Mesenteric fat pad (tissue), 1 donor: Measurements from ENCODE around the gene MPPED1. TPM values are rescaled to one million over a fixed set of nuclear protein-coding genes. Genes with fewer than 3 reads are reported as not detected.

Experiments
- DNase-seq: peaks from one replicate; pipeline ENCODE4 v3.0.0-alpha.2; 2020; ENCODE audit warnings: low spot score
- total RNA-seq: library from RNA; stranded (reverse); fragmentation: NEBNext Ultra II Directional; extraction: Animal tissue kit (Norgen Biotek cat#: 25700); gene quantifications from one replicate; pipeline ENCODE4 v1.2.1, GENCODE V29; 2021
- donor health status: DM: yes; HTN: yes; CAD: no.

Gene MPPED1
- total RNA-seq, 1 donor from 2014 or later, result not detected

DNA sequence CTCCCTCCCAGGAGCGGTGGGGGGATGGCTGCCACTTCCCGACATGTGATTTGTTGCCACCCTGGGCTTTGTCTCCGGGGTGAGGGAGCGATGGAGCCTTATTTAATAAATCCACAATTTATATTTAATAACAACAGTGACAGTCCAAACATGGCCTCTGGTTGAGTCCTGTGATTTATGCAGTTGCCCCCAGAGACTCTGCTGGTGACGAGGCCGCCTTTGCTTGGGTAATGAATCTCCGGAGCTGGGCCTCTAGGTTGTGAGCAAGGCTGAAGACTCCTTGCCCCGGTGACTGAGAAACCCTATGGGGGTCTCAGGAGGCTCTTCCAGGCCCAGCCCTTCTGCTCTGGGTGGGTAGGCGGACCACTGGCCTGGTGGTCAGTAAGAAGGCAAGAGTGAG is 16.7 kb downstream of the MPPED1 start:
- no peak for DNase-seq

DNA sequence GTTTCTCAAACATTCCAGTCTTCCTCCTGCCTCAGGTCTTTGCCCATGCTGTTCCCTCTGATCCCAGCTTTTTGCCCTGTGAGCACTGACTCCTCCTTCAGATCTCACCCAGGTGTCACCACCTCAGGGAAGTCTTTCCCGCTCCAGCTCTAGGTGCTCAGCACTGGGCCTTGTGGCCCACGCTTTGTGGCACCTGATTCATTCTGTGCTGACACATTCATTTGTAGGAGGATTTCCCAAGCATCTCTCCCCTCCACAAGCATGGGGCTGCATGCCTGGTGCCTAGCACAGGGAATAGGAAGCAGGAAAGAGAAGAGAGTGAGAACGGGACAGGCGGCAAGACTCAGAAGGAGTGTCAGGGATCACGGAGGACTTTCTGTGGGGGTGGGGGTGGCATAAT is 17.6 kb downstream of the MPPED1 start:
- DNase-seq, result no peak

DNA sequence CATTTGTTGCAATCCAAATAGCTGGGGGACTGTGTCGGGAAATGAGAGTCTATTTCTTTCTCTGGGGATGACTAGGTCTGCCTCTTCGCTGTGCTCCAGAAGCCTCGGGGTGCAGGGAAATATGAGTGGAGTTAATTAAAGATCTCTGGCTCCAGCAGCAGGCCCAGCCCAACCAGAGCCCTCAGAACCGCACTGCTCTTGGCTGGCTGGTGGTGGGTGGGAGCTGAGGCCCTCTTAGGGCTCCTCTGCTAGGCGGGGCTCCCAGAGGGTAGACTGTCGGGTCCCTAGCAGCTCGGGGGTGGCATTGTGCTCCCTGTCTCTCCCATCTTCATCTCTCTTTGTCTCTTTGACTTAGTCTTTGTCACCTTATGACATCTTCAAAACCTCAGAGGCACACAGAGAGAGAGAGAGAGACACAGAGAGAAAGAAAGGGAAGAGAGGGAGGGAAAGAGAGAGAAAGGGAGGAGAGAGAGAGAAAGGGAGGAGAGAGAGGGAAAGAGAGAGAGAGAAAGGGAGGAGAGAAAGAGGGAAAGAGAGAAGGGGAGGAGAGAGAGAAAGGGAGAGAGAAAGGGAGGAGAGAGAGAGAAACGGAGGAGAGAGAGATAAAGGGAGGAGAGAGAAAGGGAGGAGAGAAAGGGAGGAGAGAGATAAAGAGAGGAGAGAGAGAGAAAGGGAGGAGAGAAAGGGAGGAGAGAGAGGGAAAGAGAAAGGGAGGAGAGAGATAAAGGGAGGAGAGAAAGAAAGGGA is 20.2 kb downstream of the MPPED1 start:
- DNase-seq, result no peak

DNA sequence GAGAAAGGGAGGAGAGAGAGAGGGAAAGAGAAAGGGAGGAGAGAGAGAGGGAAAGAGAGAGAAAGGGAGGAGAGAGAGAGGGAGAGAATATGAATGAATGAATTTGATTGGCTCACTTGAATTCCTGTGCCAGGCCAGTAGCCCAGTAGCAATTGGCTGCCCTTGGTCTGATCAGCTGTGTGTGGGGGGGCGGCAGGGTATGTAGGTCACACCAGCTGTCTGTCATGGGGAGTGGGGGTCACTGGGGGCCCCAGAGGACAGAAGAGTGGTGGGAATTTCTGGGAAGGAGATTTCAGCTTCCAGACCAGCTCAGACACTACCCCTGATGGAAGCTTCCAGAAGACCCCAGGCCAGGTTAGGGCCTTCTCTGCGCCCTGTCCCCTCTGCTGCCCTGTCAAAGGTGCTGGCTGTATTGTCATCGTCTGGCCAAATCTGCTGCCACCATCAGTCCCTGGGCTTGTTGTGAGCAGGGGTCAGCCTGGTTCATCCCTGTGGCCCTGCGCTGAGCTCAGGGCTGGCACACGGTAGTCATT is 21.1 kb downstream of the MPPED1 start:
- no peak for DNase-seq

DNA sequence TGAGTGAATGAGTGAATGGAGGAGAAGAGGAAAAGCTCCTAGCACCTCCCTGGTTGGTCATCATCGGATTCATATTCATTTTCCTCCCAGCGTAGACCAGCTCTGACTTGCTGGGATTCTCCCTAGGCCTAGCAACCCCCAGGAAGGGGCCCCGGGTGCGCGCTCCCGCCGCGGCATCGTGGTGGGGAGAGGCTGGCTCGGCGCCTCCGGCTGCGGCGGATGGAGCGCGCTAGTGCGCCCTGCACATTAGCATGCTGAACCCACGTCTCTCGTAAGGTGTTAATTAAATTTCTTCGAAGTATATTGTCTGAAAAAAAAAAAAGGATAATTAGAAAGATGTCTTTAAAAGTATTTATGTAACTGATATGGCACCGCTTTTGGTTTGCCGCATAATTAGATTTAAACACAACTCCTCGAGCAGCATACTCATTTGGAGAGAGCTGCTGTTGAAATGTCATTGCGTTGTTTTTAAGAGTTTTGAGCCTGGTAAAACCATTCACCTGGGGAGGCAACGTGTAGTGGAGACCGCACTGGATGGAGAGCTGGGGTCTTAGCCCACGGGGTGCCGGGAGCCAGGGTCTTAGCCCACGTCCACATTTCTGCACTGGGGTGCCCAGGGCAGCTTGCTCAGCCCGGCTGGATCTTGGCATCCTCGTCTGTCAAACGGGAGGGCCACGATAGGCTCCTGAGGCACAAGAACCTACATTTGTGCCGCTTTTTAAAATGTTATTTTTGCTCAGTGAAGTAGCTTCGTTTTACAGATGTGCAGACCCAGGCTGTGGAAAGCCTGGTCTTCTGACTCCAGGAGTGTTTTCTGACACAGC is 21.8 kb downstream of the MPPED1 start:
- peak; percentile 60 for DNase-seq

DNA sequence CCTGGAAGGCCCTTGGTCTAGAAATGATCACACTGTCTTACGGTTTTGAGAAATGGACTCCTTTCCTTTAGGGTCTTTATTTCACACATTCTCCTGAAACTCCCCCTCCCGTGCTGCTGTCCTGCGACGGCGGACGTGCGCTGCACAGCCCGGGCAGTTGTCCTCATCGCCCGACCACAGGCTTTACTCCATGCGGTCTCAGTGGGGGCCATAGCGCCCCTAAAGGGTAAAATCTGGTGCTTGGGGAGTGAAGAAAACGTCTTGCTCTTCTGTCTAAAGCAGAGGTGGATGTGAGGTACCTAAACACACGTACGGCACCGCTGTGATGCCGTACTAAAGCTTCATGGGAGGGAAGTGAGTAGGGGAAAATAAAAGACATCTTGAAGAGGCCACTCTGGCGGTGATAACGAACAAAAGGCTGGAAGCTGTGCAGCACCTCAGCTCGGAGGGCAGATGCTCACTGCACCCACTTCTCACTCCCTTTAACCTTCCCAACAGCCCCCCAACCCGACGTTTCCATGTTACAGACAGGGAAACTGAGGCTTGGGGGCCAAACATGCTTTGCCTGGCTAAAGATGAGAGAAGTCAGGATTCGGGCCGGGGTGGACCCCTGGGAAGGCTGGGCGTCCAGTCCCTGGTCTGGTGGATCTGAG is 22.6 kb downstream of the MPPED1 start:
- peak; percentile 87 for DNase-seq

DNA sequence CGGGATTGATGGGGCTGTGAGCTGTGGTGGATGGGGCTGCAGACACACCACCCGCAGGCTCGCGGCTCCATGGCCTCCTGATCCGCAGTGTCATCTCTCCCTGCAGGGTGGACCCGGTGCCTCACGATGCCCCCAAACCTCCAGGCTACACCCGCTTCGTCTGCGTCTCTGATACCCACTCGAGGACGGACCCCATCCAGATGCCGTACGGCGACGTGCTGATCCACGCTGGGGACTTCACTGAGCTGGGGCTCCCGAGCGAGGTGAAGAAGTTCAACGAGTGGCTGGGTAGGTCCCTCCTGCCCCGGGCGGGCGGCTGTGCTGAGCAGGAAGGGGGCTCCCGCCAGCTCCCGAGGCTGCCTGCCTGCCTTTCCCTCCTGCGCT is 23.1 kb downstream of the MPPED1 start:
- DNase-seq, result no peak

DNA sequence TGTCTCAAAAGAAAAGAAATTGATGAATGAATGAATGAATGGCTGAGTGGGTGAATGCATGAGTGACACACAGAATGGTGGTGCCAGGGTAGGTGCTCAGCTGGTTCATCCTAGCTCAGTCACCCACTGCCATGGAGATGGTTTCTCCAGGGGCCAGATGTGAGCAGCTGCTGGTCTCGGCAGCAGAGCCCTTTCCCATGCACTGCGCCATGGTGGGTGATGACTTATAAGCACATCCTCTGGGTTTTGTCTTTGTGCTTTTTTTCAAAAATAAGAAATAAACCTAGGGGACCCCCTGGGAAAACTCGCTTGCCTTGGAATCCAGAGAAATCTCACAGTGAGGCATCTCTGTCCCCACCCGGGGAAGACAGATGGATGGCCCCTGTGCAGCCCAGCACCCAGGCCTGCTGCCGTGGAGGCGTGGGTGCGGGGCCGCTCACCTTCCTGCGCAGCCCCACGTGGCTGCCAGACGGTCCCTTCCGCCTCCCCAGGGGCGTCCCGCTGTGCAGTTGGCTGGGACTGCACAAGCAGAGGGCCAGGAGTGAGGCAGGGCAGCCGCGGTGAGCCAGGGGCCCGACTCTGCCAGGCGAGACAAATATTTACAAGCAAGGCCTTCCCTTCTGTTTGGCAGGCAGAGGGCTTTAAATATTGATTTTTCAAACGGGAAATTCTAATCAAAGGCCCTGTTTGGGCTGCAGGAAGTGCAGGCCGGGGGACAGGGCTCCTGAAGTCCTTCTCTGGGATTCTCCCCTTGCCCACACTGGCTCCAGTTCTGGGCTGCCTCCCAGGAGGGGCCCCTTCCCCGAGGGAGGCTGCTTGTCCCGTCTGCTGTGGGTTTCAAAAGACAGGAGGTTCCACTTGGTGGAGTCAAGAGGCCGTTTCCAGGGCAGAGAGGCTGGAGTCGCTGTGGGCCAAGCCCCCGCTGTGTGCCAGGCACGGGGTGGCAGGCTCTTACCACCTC is 24.3 kb downstream of the MPPED1 start:
- DNase-seq, result peak; percentile 79

DNA sequence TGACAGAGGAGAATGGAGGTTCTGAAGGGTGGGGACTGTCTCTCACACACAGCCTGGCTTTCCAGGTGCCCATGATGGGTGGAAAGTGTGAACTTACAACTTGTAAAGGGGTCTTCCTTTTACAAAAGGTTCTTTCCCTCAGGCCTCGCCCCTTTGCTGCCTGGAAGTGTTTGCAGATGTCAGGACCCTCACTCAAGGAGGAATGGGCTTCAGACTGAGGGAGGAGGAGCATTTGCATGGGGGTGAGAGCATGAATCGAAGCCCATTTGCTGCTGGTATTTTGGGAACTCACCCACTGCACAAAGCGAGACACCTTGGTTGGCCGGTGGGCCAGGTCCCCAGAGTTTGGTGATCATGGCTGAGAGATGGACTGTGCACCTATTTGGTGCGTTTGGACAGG is 25.1 kb downstream of the MPPED1 start:
- DNase-seq, result peak; percentile 67

DNA sequence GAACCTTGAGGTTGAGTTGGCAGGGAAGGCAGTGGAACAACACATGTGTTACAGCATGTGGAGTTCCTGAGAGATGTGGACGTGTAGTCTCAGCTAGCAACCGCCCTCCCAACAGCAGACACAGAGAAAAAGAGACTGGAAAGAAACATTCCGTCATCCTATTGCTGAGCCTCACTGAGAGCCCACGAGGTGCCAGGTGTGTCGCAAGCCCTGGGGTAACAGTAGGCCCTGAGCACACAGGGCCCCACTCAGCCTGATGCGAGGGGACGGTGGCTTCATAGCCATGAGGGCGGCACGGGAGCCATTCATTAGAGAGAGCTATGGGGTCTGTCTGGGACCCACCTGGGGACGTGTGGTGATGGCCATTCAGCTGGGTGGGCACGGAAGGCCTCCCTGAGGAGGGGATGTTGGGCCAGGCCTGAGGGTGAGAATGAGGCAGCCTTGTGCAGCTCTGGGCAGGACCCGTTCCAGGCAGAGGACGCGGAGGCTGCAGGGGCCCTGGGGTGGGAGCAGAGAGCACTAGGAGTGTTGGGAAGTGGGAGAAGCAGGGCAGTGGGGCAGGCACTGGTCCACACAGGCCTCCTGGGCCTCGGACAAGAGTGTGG is 26.2 kb downstream of the MPPED1 start:
- DNase-seq, result peak; percentile 79

DNA sequence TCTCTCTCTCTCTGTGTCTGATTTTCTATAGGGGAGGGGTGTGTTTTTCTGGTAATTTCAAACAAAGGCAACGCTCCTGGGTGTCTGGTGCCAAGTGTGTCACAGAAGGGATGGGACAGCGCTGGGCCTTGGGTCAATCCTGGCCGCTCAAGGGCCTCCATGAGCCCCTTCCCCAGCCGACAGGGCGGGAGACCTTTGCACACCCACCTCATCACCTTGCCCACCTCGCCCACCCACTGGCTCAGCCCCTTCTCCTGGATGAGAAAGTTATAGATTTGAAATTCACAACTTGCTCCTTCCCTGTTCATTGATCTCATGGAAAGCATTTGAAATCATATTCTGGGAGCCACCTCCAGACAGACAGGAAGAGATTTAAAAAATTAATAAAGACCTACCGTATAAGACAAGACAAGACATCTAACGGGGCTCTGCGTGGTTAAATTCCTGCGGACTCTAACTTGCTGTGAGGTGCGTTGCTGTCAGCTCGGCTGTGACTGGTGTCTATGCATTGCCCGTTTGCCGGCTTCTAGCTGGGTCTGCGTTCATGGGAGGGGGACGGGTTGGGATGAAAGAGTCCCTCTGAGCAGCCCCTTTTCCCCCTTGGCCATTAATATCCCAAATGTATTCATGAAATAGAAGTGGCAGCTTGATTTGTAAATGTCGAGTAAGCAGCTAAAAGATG is 27.0 kb downstream of the MPPED1 start:
- peak; percentile 73 for DNase-seq

DNA sequence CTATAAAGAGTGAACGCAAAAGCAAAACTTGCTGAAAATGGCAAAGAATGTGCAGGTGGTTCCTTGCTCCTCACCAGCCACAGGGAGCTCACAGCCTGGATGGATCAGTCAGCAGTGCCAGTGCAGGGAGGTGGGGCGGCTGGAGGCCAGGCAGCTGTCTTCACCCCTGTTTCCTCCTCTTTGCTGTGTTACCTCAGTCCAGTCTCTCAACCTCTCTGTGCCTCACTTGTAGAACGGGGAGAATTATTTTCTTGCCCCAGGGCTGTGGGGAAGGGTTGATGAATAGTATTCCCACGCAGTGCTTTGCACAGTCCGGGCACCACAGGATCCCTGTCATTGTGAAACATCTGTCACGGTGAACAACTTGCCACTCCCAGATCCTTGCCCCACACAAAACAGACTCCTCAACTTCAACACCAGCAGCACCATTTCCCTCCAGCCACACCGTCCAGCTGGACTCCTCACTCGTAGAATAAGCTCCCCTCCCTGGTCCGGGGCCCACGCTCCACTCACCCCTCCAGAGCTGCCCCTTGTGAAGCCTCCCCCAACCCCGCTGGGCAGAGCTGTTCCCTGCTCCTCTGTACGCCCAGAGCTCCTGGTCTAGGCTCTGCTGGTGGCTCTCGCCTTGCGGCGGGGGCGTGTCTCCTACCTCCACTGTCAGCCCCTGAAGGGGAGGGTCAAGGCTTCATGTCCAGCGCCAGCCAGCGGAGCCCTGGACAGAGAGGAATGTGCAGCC is 27.7 kb downstream of the MPPED1 start:
- DNase-seq, result peak; percentile 87

DNA sequence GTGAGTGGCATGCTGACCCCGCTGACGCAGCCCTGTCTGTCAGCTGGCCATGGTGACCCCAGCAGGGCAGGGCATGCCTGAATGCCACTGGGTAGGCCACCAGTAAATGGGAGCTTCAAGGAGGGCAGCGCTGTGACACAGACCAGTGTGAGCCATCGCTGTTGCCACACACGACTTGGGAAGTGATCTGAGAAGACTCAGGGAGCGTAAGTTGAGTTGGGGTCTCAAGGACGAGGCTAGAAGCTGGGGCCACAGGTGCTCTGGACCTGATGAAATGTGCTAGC is 28.2 kb downstream of the MPPED1 start:
- peak; percentile 86 for DNase-seq

DNA sequence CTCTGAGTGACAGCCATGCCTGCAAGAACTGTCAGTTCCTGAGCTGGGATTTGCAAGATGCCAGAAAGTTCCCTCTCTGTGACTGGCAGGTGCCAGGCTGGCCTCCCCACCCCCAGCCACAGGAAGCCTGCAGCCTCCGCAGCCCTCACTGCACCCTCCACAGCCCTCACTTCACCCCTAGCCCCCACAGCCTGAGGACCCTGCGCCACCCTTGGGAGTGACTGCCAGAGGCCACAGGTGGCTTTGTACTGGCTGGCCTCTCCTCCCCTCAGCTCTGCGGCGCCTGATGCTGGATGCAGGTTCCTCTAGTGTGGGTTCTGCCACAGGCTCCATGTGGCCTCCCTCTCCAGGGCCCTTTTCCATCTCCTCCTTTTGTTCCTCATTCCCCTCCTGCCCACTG is 28.7 kb downstream of the MPPED1 start:
- peak; percentile 45 for DNase-seq

DNA sequence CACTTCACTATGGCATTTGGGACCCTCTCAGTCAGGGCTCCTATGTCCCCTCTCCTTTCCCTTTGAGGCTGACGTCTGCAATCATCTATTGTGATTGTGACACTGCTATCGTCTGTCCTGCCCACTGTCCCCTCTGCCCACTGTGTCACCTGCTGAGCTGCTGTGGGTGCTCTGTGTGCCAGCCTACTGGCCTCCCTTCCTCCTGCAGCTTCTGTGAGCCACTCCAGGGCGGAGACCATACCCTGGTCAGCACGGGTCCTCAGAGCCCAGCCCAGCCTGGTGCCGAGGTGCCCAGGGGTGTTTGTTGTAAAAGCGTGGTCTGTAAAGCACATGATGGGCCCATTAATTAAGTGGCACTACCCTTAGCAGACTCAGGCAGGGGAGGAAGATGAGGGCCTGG is 29.4 kb downstream of the MPPED1 start:
- peak; percentile 51 for DNase-seq

DNA sequence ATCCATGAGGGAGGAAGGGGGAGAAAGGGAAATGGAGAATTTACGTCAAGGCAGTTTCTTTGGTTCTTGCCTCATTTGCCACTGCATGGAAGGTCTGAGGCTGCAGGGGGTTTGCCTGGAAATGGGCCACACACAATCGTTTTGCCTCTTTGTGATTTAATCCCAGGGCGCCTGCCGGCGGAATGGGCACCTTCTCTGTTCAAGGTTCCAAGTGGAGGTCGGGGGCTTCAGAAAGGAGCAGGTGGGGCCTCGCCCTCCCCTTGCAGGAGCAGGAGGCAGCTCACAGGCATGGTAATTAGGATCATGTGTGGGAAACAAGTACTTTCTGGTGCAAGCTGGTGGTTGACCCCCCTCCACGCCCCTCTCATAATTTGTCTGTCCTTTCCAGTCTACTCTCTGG is 29.9 kb downstream of the MPPED1 start:
- peak; percentile 68 for DNase-seq

DNA sequence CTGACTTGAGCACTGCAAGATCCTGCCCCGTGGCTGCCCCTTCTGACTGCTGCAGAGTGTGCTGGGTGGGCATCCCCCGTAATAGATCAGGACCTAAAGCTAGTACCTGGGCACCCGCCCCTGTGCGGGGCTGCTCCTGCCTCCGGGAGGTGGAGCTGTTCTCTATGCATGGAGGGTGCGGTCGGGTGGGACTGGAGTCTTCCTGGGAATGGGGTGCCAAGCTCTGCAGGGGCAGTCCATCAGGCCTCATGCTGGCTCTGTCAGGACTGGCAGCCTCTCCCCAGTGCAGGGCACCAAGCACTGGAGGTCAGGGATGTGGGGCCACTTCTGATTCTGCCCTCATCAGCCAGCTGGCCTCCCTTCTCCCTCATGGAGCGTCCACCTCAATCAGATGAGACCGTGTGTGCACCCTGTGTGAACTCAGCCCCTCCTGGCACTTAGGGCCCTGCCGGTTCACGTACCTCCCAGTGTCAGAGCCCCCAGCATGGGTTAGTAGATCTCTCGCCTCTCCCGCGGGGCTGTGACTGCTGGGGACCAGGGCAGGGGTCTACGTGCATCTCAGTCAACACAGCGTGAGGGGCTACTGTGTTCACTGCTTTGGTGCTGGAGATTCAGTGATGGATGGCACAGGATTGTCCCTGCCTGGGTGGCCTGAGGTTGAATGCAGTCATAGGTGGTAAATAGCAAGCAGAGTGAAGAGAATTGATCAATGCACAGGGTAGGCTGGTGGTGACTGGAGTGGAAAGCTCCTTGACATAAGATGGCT is 30.8 kb downstream of the MPPED1 start:
- peak; percentile 57 for DNase-seq

DNA sequence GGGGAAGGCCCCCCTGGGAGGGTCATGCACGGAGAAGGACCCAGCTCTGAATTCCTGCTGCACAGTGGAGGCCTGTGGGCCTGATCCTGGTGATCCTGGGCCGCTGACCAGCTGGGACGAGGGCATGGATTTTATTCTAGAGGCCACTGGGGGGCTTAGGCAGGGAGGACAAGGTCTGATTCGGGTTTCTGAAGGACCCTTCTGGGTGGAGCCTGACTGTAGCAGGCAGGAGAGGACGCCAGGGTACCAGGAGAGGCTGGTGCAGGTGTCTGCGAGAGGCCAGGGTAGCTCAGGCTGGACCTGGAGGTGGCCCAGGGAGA is 31.3 kb downstream of the MPPED1 start:
- peak; percentile 74 for DNase-seq
